ENCODE results near the gene CSMD2. TPM values are rescaled to one million over a fixed set of nuclear protein-coding genes. Genes with fewer than 3 reads are reported as not detected.

The CSMD2 gene
- total and polyA plus RNA-seq, 7 donors: under 0.01 to 0.83 (median 0.16) TPM

DNA sequence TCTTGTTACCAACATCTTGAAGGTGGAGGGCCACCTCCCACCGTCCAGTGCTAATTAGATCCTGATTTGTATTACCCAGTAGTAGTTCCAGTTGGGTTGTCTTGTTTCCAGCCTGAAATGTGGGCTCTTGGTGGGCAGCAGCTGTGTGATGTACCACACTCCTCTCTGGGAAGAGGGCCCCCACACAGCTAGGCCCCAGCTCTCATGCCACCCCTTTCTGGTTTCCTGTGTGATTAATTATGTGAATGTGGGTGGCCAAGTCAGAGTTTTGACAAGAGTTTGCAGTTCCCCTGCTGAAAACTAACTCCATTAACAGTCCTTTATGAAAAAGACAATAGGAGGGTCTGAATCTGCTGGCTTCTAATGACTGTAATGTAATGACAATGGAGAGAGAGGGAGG is 297.3 kb downstream of the CSMD2 start:
- no peaks in the 10 kb centered on the region for H3K36me3 ChIP-seq
- no peaks in the 10 kb centered on the region for H3K27me3 ChIP-seq
- intact Hi-C loops (cut with DNase I): no loop called here
- 82% methylated on average over 1 of the region's 1 CpG for WGBS, 2 donors
- H3K27ac ChIP-seq: no peak overlapping the region
- no peaks in the 10 kb centered on the region for H3K4me1 ChIP-seq
- TF ChIP-seq, protein P1, sequence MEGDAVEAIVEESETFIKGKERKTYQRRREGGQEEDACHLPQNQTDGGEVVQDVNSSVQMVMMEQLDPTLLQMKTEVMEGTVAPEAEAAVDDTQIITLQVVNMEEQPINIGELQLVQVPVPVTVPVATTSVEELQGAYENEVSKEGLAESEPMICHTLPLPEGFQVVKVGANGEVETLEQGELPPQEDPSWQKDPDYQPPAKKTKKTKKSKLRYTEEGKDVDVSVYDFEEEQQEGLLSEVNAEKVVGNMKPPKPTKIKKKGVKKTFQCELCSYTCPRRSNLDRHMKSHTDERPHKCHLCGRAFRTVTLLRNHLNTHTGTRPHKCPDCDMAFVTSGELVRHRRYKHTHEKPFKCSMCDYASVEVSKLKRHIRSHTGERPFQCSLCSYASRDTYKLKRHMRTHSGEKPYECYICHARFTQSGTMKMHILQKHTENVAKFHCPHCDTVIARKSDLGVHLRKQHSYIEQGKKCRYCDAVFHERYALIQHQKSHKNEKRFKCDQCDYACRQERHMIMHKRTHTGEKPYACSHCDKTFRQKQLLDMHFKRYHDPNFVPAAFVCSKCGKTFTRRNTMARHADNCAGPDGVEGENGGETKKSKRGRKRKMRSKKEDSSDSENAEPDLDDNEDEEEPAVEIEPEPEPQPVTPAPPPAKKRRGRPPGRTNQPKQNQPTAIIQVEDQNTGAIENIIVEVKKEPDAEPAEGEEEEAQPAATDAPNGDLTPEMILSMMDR (IDR thresholded peaks at IDR 0.05): no peak
- no peak for TF ChIP-seq POLR2A (IDR thresholded peaks at IDR 0.05)
- TF ChIP-seq EP300 (IDR thresholded peaks at IDR 0.05): no peak
- TF ChIP-seq POLR2AphosphoS5 (IDR thresholded peaks at IDR 0.05): no peak
- peaks cover 0 to 2% (median 0%) of the 10 kb centered on the region in 4 donors for H3K9me3 ChIP-seq
- H3K4me3 ChIP-seq: no peak overlapping the region
- no peak for DNase-seq

DNA sequence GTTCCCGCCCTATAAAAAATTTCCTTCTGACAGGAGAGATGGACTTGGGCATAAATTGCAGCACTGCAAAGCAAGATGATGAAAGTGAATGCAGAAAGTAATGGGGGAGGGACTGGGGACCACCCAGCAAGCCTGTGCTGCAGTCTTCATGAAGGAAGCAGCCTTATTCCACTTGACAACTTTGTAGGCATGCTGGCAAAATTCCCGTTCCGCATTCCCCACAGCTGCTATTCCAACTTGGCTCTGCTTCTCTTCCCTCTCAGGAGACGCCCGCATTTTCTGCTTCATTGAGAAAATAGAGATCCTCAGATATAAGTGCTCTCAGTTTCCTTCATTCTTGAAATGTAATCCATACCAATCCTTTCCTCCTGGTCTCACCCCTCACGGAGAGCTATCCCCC is 298.7 kb downstream of the CSMD2 start:
- no peaks in the 10 kb centered on the region for H3K36me3 ChIP-seq
- H3K27ac ChIP-seq: no peak overlapping the region
- DNase-seq: no peak
- no peaks in the 10 kb centered on the region for H3K27me3 ChIP-seq
- H3K4me1 ChIP-seq: no peaks in the 10 kb centered on the region
- 70 to 71% methylated on average over 6 of the region's 6 CpGs for WGBS, 2 donors
- intact Hi-C loops (cut with DNase I): no loop called here
- TF ChIP-seq POLR2AphosphoS5 (IDR thresholded peaks at IDR 0.05): no peak
- TF ChIP-seq, protein P1 (IDR thresholded peaks at IDR 0.05): no peak
- no peak overlapping the region for H3K4me3 ChIP-seq
- peaks cover 0 to 2% (median 0%) of the 10 kb centered on the region in 4 donors for H3K9me3 ChIP-seq

DNA sequence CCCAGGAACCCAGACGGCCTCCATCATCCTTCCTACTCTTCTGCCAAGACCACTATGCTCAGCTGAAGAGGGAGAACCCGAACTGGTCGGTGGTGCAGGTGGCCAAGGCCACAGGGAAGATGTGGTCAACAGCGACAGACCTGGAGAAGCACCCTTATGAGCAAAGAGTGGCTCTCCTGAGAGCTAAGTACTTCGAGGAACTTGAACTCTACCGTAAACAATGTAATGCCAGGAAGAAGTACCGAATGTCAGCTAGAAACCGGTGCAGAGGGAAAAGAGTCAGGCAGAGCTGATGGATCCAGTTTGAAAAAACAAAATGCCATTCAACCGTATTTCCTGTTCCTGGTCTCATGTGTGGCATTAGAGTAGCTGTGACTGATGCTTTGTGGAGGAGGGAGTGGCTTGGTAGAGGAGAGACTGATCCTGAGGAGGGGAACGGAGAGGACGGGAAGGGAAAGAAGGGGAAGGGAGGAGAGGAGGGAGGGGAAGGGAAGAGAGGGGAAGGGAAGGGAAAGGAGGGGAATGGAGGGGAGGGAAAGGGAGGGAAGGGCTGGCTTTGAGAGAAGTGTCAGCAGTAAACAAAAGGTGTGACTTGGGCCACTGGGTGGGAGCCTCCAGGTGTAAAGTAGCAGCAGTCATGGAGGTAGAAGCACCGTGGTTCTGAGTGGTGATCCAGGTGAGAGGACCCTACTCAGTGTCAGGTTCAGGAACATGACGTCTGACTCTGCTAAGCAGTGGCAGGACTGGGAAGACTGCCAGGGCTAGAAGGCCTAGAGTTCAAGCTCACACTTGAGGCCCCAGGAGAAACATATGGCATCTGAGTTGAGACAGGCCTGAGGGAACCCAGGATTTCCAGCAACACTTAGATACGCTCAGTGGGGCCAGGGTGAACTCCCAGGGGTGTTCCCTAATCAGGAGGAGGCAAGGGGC is 300.3 kb downstream of the CSMD2 start:
- Histone ChIP-seq H3K36me3 (no peaks in the 10 kb centered on the region), H3K9me3 (peaks cover 0 to 2% (median 0%) of the 10 kb centered on the region in 4 donors), H3K4me3 (no peak overlapping the region), H3K4me1 (peaks cover 0 to 6% (median 0%) of the 10 kb centered on the region in 4 donors), H3K27ac (no peak overlapping the region), H3K27me3 (no peaks in the 10 kb centered on the region)
- intact Hi-C loops (cut with DNase I): no loop called here
- no peak for DNase-seq
- 64 to 69% methylated on average over 14 of the region's 14 CpGs for WGBS, 2 donors
- TF ChIP-seq POLR2AphosphoS5 (IDR thresholded peaks at IDR 0.05): no peak
- no peak for TF ChIP-seq POLR2A (IDR thresholded peaks at IDR 0.05)
- no peak for TF ChIP-seq EP300 (IDR thresholded peaks at IDR 0.05)
- TF ChIP-seq, protein P1 (IDR thresholded peaks at IDR 0.05): no peak

DNA sequence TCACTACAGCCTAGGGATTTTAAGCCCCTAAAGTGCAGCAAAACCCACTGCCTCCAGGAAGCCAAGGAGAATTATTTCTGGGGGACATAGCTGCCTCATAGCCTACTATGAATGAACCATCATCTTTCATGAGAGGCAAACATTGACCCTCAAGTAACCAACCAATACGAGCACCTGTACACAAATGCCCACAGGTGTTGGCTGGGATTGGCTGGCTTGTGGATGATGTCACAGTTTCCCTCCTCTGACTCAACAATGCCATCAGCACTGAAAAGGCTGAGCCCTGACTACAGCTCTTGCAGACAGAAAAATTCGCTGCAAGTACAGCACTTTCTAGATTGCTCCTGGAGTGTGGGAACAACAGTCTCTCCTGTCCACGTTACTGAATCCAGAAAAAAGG is 301.3 kb downstream of the CSMD2 start, which contains the start of gene HMGB4:
HMGB4 (plus strand) TSS at position 301 of the 400 bp plus-strand sequence. CDS start 113 bp downstream, outside the sequence.
- H3K27ac ChIP-seq: no peak within 1 kb of the TSS
- H3K27me3 ChIP-seq: no peaks in the 10 kb centered on the region
- no peak for TF ChIP-seq EP300 (IDR thresholded peaks at IDR 0.05)
- TF ChIP-seq POLR2A (IDR thresholded peaks at IDR 0.05): no peak
- TF ChIP-seq POLR2AphosphoS5 (IDR thresholded peaks at IDR 0.05): no peak
- TF ChIP-seq, protein P1 (IDR thresholded peaks at IDR 0.05): no peak
- 57 to 75% methylated on average over 3 of the region's 3 CpGs for WGBS, 2 donors
- H3K4me3 ChIP-seq: no peak within 1 kb of the TSS
- DNase-seq: no peak
- intact Hi-C loops (cut with DNase I): no loop called here
- H3K36me3 ChIP-seq: no peaks in the 10 kb centered on the region
- peaks cover 0 to 6% (median 0%) of the 10 kb centered on the region in 4 donors for H3K4me1 ChIP-seq
- H3K9me3 ChIP-seq: peaks cover 0 to 2% (median 0%) of the 10 kb centered on the region in 4 donors

All from sigmoid colon (tissue), 7 donors.